T-cell (primary cell): ENCODE results near the gene C3orf20. TPM values are rescaled to one million over a fixed set of nuclear protein-coding genes. Genes with fewer than 3 reads are reported as not detected.
"Not testable (repeated sequence)": the region's sequence is repeated elsewhere in the genome, so short reads cannot be mapped to it uniquely, and the experiment has no call there.

Source experiments
- ATAC-seq, 4 experiments: fragments of 200-7000 bp in 3 of 4; fragments of 150-1000 bp in 1 of 4; cut with Tn5 transposase; replicated peaks in 1 of 4; 1 replicate in 3 of 4; 2 replicates in 1 of 4; pipeline ENCODE4 v1.10.0; 2021; ENCODE audit warnings: moderate library complexity in 3 of 4, mild to moderate bottlenecking in 2 of 4, moderate number of reproducible peaks in 1 of 4
- CTCF ChIA-PET, 2 donors: fragments of 300-600 bp; sonication (Branson Sonifier 250); formaldehyde crosslinking; loops; one replicate each; lab custom pipeline; 2022; ENCODE audit warnings: antibody characterized with exemption in 2 of 2; lab: Charles Lee
- POLR2A ChIA-PET, 2 donors: fragments of 300-600 bp; sonication (Branson Sonifier 250); formaldehyde crosslinking; loops; one replicate each; lab custom pipeline; 2022; ENCODE audit warnings: antibody characterized with exemption in 2 of 2; lab: Charles Lee
- DNase-seq, 35 experiments: peaks; one replicate each; pipeline versions ENCODE4 v3.0.0 to v3.0.0-alpha.2; 2013 to 2023
- H3K27ac ChIP-seq: one replicate; pipeline ENCODE4 v1.5.1; 2013; ENCODE audit warnings: low read length
- H3K27me3 ChIP-seq, 2 experiments: replicated peaks in 1 of 2; 1 replicate in 1 of 2; 2 replicates in 1 of 2; pipeline versions ENCODE4 v1.6.1 to v1.7.0; 2013; ENCODE audit warnings: low read length in 1 of 2, mixed read lengths in 1 of 2; ENCODE audit not compliant: control insufficient read depth in 2 of 2, insufficient read depth in 2 of 2; ENCODE audit errors: extremely low read depth in 1 of 2
- H3K36me3 ChIP-seq, 2 donors: 1 replicate in 1 of 2; 2 replicates in 1 of 2; pipeline versions ENCODE4 v1.6.1 to v1.7.0; 2013; ENCODE audit warnings: low read length in 1 of 2; ENCODE audit not compliant: control insufficient read depth in 2 of 2, insufficient read depth in 1 of 2; ENCODE audit errors: extremely low read depth in 1 of 2
- H3K4me1 ChIP-seq, 2 experiments: 1 replicate in 1 of 2; 2 replicates in 1 of 2; pipeline versions ENCODE4 v1.6.1 to v1.7.0; 2013; ENCODE audit warnings: low read length in 2 of 2, mixed read lengths in 1 of 2; ENCODE audit not compliant: insufficient read depth in 2 of 2, control insufficient read depth in 1 of 2; ENCODE audit errors: extremely low read depth in 1 of 2
- H3K4me3 ChIP-seq, 2 donors: 1 replicate in 1 of 2; 2 replicates in 1 of 2; pipeline versions ENCODE4 v1.5.1 to v1.7.0; 2013; ENCODE audit warnings: mild to moderate bottlenecking in 2 of 2, low read length in 1 of 2, moderate library complexity in 1 of 2; ENCODE audit not compliant: control insufficient read depth in 1 of 2; ENCODE audit errors: extremely low read depth in 1 of 2
- H3K9me3 ChIP-seq: 2 replicates; pipeline ENCODE4 v1.7.0; 2013
- H3K27ac Mint-ChIP-seq, 2 donors: one replicate each; pipeline ENCODE4 v1.8.0; 2020 to 2021; ENCODE audit warnings: mild to moderate bottlenecking in 2 of 2, mixed read lengths in 2 of 2
- H3K27me3 Mint-ChIP-seq, 2 donors: one replicate each; pipeline ENCODE4 v1.8.0; 2021 to 2022; ENCODE audit warnings: mixed read lengths in 2 of 2
- H3K36me3 Mint-ChIP-seq: one replicate; pipeline ENCODE4 v1.8.0; 2021; ENCODE audit warnings: mixed read lengths
- H3K4me1 Mint-ChIP-seq, 3 donors: one replicate each; pipeline ENCODE4 v1.8.0; 2020 to 2022; ENCODE audit warnings: mixed read lengths in 3 of 3, mild to moderate bottlenecking in 1 of 3
- H3K4me3 Mint-ChIP-seq, 3 donors: one replicate each; pipeline ENCODE4 v1.8.0; 2020 to 2022; ENCODE audit warnings: mild to moderate bottlenecking in 3 of 3, mixed read lengths in 3 of 3, moderate library complexity in 3 of 3
- H3K9me3 Mint-ChIP-seq, 3 donors: one replicate each; pipeline ENCODE4 v1.8.0; 2020 to 2022; ENCODE audit warnings: mixed read lengths in 3 of 3
- WGBS: methylation state at CpG from one replicate; pipeline ENCODE4 v1.1.5; 2013; ENCODE audit warnings: missing lambda C conversion rate; ENCODE audit not compliant: insufficient coverage; 5-methylcytosine and 5-hydroxymethylcytosine counted together
- total RNA-seq, 35 experiments: library from RNA in 6 of 35; stranded (reverse) in 6 of 35; fragments of 120-200 nt in 1 of 35; gene quantifications; one replicate each; pipeline versions ENCODE4 v1.2.1 to v1.2.4 and lab custom pipeline; 2013 to 2026

C3orf20 gene
- total RNA-seq, 5 donors from 2014 or later (not counting 1 experiment from before 2014, with no cell fraction given): 0.19 to 0.82 (median 0.37) TPM

DNA sequence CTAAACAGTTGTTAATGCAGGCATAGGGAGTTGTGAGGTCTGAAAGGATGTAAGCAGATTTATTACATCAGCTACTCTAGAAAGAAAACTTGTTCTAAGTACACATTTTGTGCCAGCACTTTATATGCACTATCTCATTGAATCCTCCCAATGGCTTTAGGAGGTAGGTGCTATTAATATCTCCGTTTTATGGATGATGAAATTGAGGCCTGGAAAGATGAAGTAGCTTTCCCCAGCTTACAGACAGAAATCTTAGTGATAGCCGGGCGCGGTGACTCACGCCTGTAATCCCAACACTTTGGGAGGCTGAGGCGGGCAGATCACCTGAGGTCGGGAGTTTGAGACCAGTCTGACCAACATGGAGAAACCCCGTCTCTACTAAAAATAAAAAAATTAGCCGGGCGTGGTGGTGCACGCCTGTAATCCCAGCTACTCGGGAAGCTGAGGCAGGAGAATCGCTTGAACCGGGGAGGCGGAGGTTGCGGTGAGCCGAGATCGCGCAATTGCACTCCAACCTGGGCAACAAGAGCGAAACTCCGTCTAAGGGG is 22.5 kb upstream of the C3orf20 start:
- peak overlapping the region; percentile 68 to 83 for H3K4me3 ChIP-seq
- H3K27ac Mint-ChIP-seq: peak overlapping the region; percentile 94 to 98
- H3K9me3 Mint-ChIP-seq, ATAC-seq, H3K27me3 ChIP-seq, H3K27me3 Mint-ChIP-seq, H3K9me3 ChIP-seq, DNase-seq: not testable (repeated sequence)
- H3K36me3 Mint-ChIP-seq: peaks cover 19% of the 10 kb centered on the region
- 97% methylated on average over 11 of the region's 21 CpGs for WGBS
- H3K4me1 ChIP-seq: peaks cover 15 to 21% of the 10 kb centered on the region in 2 experiments
- ChIA-PET CTCF (interaction anchor here (0.5 to 1.0 kb wide), 2 partner anchors 272 to 755 kb away, joined by 3 read pairs; no protein-coding TSS in a partner anchor), POLR2A (interaction anchor here (0.6 to 2.0 kb wide), 9 partner anchors 221 to 1301 kb away, joined by 3 to 13 read pairs (median 3); partner anchors contain the start of genes CHCHD4 (in 1 of the 2), LSM3 (in 1 of the 2), NR2C2 (in 1 of the 2) and TMEM43 (in 1 of the 2))
- peak overlapping the region; percentile 95 to 98 (median 97) for H3K4me3 Mint-ChIP-seq
- peaks cover 0 to 30% of the 10 kb centered on the region in 2 donors for H3K36me3 ChIP-seq
- peaks cover 59 to 73% (median 66%) of the 10 kb centered on the region in 3 donors for H3K4me1 Mint-ChIP-seq
- peak overlapping the region; percentile 98 for H3K27ac ChIP-seq

DNA sequence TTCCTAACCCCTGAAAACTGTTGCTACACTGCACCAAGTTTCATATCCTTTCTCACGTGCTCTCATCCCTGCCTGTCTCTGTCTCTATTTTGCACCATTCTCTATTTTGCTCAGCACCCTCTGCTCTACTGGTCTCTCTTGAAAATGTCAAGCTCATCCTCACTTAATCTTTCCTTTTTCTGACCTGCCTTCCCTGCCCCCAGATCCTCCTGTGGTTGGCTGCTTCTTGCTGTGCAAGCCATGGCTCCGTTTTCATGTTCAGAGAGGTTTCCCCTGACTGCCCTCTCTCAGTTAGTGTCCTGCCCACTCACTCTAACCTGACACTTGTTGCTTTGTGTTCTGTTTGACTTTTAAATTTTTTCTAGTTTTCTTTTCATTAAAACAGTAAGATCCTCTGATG is 17.4 kb upstream of the C3orf20 start:
- peaks cover 55% of the 10 kb centered on the region for H3K36me3 Mint-ChIP-seq

DNA sequence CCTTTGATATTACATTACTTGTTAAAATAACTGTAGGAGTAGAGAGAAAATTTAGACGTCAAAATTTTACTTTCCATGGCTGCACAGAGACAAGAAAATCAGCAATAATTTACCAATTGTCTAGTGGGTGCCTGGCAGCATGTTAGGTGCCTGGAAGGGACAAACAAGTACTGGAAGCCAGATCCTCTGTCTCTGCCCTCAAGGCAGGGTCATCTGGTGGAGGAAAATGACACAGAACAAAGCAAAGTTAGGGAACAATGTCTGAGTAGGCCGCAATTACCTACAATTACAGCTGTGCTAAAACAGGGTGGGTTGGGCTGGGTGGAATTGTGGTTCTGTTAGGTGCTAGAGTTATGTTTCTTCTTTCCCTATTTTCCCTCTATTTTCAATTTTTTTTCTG is 16.0 kb upstream of the C3orf20 start:
- Histone ChIP-seq H3K36me3 (peaks cover 5 to 95% of the 10 kb centered on the region in 2 donors), H3K4me1 (no peaks in the 10 kb centered on the region)
- H3K36me3 Mint-ChIP-seq: peaks cover 63% of the 10 kb centered on the region

More for the DNA sequence above, 17.4 kb upstream of the C3orf20 start:
- no peak for DNase-seq
- Histone ChIP-seq H3K36me3 (peaks cover 5 to 81% of the 10 kb centered on the region in 2 donors), H3K9me3 (no peaks in the 10 kb centered on the region), H3K4me3 (no peak overlapping the region), H3K4me1 (peaks cover 3 to 10% of the 10 kb centered on the region in 2 experiments), H3K27me3 (no peaks in the 10 kb centered on the region), H3K27ac (no peak overlapping the region)
- Mint-ChIP-seq H3K4me3 (no peak overlapping the region), H3K27me3 (no peaks in the 10 kb centered on the region), H3K9me3 (no peaks in the 10 kb centered on the region), H3K27ac (no peak overlapping the region), H3K4me1 (peaks cover 39 to 46% (median 45%) of the 10 kb centered on the region in 3 donors)
- ATAC-seq: no peak
- ChIA-PET POLR2A (no interaction called here), CTCF (no interaction called here)
- WGBS: 50% methylated on average over 1 of the region's 2 CpGs

DNA sequence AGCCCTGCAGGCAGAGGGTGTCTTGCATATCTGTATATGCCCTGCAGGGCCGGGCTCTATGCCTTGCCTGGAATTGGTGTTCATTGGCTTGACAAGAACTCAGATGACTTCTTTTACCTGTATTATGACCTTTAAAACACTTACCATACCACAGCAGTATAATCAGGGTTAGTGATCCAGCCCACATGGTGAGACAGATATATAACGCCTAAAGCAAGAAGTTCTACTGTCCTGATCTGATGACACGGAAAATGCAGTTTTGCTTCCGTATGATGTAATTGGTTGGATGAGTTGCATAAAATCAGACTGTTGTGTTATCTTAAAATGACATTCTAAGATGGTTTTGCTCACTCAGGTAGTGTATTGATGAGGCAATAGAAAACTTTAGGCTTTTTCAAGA is 14.0 kb upstream of the C3orf20 start:
- ChIA-PET CTCF (no interaction called here), POLR2A (no interaction called here)
- ATAC-seq (no peak), DNase-seq (no peak)
- Mint-ChIP-seq H3K4me3 (no peak overlapping the region), H3K36me3 (peaks cover 71% of the 10 kb centered on the region), H3K4me1 (peaks cover 17 to 23% (median 23%) of the 10 kb centered on the region in 3 donors), H3K9me3 (no peaks in the 10 kb centered on the region), H3K27me3 (no peaks in the 10 kb centered on the region), H3K27ac (no peak overlapping the region)
- no peak overlapping the region for H3K4me3 ChIP-seq
- no CpG with 5 or more reads among the region's 4 CpGs for WGBS
- no peak overlapping the region for H3K27ac ChIP-seq
- peaks cover 17 to 99% of the 10 kb centered on the region in 2 donors for H3K36me3 ChIP-seq
- no peaks in the 10 kb centered on the region for H3K9me3 ChIP-seq
- H3K4me1 ChIP-seq: no peaks in the 10 kb centered on the region
- H3K27me3 ChIP-seq: no peaks in the 10 kb centered on the region

More for the DNA sequence above, 16.0 kb upstream of the C3orf20 start:
- Histone ChIP-seq H3K27ac (no peak overlapping the region), H3K9me3 (no peaks in the 10 kb centered on the region), H3K27me3 (no peaks in the 10 kb centered on the region), H3K4me3 (no peak overlapping the region)
- ChIA-PET CTCF (no interaction called here), POLR2A (no interaction called here)
- Mint-ChIP-seq H3K4me1 (peaks cover 26 to 36% (median 34%) of the 10 kb centered on the region in 3 donors), H3K9me3 (no peaks in the 10 kb centered on the region), H3K27me3 (no peaks in the 10 kb centered on the region), H3K4me3 (no peak overlapping the region), H3K27ac (no peak overlapping the region)
- ATAC-seq: no peak
- no CpG with 5 or more reads among the region's 2 CpGs for WGBS
- no peak for DNase-seq

DNA sequence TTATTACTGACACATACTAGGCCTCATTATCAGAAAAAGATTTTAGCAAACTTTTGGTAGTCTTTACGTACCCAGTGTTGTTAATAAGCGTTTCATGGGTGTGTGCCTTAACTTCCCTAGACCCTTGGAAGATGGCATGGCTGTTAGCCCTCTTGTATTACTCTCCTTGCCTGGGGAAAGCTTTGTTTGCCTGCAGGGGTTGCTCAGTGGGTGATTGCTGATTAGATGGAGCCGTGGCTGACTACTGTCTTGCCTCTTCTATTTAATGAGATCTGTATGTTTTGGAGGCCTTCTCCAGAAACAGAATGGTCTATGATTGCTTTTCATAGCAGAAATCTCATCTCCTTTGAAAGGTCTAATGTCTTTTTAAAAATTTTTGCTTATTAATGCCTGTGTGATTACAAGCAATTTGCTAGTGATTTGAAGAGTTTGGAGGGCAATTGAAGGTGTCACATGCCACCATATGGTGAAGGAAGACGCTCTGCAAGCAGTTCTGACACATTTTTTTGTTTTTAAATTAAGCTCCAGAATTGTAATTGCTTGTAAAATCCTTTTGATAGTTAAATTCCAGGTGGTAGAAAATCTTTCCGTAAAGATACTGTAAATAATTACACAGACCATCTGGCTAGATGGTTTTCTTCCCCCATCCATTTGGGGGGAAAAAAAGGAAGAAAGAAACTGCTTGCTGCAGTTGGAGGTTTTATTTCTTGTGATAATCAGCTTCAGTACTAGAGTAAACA is 11.4 kb upstream of the C3orf20 start:
- H3K4me1 Mint-ChIP-seq: peaks cover 3 to 7% (median 4%) of the 10 kb centered on the region in 3 donors
- CTCF ChIA-PET: no interaction called here
- POLR2A ChIA-PET: no interaction called here
- DNase-seq (no peak), ATAC-seq (no peak)
- H3K36me3 ChIP-seq: peaks cover 17 to 97% of the 10 kb centered on the region in 2 donors
- no peaks in the 10 kb centered on the region for H3K4me1 ChIP-seq
- H3K9me3 Mint-ChIP-seq: no peaks in the 10 kb centered on the region
- no peak overlapping the region for H3K4me3 ChIP-seq
- H3K36me3 Mint-ChIP-seq: peaks cover 63% of the 10 kb centered on the region
- H3K27ac Mint-ChIP-seq: no peak overlapping the region
- H3K27ac ChIP-seq: no peak overlapping the region
- H3K4me3 Mint-ChIP-seq: no peak overlapping the region
- no peaks in the 10 kb centered on the region for H3K9me3 ChIP-seq
- 100% methylated on average over 4 of the region's 5 CpGs for WGBS
- no peaks in the 10 kb centered on the region for H3K27me3 ChIP-seq
- H3K27me3 Mint-ChIP-seq: no peaks in the 10 kb centered on the region

DNA sequence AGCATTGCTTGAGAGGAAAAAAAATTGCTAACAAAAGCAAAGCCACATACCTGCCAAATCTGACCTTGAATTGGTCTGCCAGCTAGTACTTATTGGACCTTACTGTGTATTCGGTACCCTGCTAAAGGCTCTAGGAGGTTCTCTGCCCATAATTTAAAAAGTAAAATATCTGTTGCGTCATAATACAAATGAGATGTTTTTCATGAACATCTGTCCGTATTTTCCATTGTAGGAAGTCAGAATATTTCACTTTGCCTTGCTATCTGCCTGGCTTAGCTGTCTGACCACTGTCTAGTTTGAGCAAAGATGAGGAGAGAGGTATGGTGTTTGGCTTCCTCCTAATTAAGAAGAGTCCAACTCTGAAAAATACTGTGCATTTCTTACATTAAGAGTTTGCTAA is 10.8 kb upstream of the C3orf20 start:
- Mint-ChIP-seq H3K4me3 (no peak overlapping the region), H3K4me1 (peaks cover 3 to 7% (median 4%) of the 10 kb centered on the region in 3 donors), H3K36me3 (peaks cover 58% of the 10 kb centered on the region), H3K27ac (no peak overlapping the region), H3K9me3 (no peaks in the 10 kb centered on the region), H3K27me3 (no peaks in the 10 kb centered on the region)
- no peaks in the 10 kb centered on the region for H3K27me3 ChIP-seq
- H3K27ac ChIP-seq: no peak overlapping the region
- no peak overlapping the region for H3K4me3 ChIP-seq
- H3K36me3 ChIP-seq: peaks cover 17 to 97% of the 10 kb centered on the region in 2 donors
- POLR2A ChIA-PET: no interaction called here
- no peaks in the 10 kb centered on the region for H3K9me3 ChIP-seq
- CTCF ChIA-PET: no interaction called here
- WGBS: 88% methylated on average over 3 of the region's 3 CpGs
- no peak for ATAC-seq
- no peak for DNase-seq
- H3K4me1 ChIP-seq: no peaks in the 10 kb centered on the region
